SK-N-SH (cell line): ENCODE measurements around the gene SLC1A1.

ENCODE experiments used
- CTCF ChIP-seq: fragments of 200-600 bp; sonication (generic); IDR thresholded peaks from 2 replicates; pipeline ENCODE4 v1.6.1; 2017; ENCODE audit warnings: antibody characterized with exemption, mild to moderate bottlenecking, moderate library complexity
- EZH2phosphoT487 ChIP-seq: fragments of 200-600 bp; sonication (generic); IDR thresholded peaks from 2 replicates; pipeline ENCODE4 v1.6.1; 2017; ENCODE audit warnings: low read depth, mixed run types, mild to moderate bottlenecking, antibody characterized with exemption, moderate library complexity, borderline replicate concordance
- GATA2 ChIP-seq: sonication (generic); formaldehyde crosslinking; IDR thresholded peaks from 2 replicates; pipeline ENCODE4 v1.5.0; 2020; ENCODE audit warnings: mild to moderate bottlenecking, missing genetic modification reagents
- MXI1 ChIP-seq: IDR thresholded peaks from 2 replicates; pipeline ENCODE4 v1.6.1; 2012; ENCODE audit warnings: mild to moderate bottlenecking, low read depth, low read length, improper control_type of control experiment
- RAD21 ChIP-seq: IDR thresholded peaks from 2 replicates; pipeline ENCODE4 v1.6.1; 2012; ENCODE audit warnings: mild to moderate bottlenecking, low read length
- SMC3 ChIP-seq: IDR thresholded peaks from 2 replicates; pipeline ENCODE4 v1.6.1; 2012; ENCODE audit warnings: low read depth, low read length, improper control_type of control experiment
- TCF12 ChIP-seq: IDR thresholded peaks from 2 replicates; pipeline ENCODE4 v1.4.0; 2012

GRCh38 chr9:4558371-4558998, 68.2 kb downstream of the SLC1A1 start:
- TF ChIP-seq CTCF (no peak), SMC3 (no peak), RAD21 (no peak), TCF12 (no peak), GATA2 (CRISPR knock-in tag) (no peak), MXI1 (no peak), EZH2phosphoT487 (no peak)
